AG10803 (cell line): ENCODE measurements around the gene CACNA1I.

Experiments used
- DNase-seq: peaks from one replicate; pipeline ENCODE4 v3.0.0; 2010; ENCODE audit warnings: low read depth
- H3K4me3 ChIP-seq: 2 replicates; pipeline ENCODE4 v1.5.1; 2011; ENCODE audit warnings: mild to moderate bottlenecking, low read length, control low read depth
- TF ChIP-seq, protein P1 (sequence below): conservative IDR thresholded peaks from 2 replicates; pipeline ENCODE4 v1.5.1; 2011; ENCODE audit warnings: mild to moderate bottlenecking, low read length, control low read depth, inconsistent platforms

The CACNA1I gene

GRCh38 chr22:39689421-39689820, 118.9 kb downstream of the CACNA1I start:
- no peak overlapping the region for H3K4me3 ChIP-seq
- DNase-seq = no peak
- TF ChIP-seq, protein P1, sequence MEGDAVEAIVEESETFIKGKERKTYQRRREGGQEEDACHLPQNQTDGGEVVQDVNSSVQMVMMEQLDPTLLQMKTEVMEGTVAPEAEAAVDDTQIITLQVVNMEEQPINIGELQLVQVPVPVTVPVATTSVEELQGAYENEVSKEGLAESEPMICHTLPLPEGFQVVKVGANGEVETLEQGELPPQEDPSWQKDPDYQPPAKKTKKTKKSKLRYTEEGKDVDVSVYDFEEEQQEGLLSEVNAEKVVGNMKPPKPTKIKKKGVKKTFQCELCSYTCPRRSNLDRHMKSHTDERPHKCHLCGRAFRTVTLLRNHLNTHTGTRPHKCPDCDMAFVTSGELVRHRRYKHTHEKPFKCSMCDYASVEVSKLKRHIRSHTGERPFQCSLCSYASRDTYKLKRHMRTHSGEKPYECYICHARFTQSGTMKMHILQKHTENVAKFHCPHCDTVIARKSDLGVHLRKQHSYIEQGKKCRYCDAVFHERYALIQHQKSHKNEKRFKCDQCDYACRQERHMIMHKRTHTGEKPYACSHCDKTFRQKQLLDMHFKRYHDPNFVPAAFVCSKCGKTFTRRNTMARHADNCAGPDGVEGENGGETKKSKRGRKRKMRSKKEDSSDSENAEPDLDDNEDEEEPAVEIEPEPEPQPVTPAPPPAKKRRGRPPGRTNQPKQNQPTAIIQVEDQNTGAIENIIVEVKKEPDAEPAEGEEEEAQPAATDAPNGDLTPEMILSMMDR = no peak

DNA sequence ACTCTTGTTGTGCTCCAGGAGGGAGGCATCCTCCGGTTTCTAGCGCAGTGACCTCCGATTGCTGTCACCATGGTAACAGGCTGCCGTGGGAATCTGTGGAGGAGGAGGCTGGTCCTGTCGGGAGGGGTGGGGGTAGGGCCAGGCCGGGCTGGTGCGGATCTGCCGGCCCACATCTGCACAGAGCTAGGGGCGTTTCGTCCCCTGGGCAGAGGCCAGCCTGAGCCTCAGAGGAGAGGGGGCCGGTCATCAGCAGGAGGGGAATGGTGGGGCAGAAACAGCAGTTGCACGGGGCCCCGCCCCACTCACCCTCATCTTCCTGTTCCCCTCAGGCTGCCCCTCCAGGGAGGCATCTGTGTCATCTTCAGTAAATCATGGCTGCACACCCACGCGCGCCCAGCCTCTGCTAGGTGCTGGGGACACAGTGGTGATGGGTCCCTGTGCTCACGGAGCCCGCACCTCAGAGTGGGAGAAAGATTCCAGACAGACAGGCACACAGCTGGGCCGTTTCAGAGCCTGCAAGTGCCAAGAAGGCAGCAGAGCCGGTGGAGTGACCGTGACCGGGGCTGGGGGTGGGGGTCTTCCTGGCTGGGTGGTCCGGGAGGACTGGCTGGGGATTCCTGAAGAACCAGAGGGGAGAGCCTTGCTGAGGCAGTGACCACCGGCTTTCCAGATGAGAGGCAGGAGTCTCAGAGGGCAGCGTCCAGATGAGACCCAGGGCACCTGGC, 120.5 kb downstream of the CACNA1I start:
- H3K4me3 ChIP-seq = no peak overlapping the region
- TF ChIP-seq, protein P1 = no peak
- no peak for DNase-seq

DNA sequence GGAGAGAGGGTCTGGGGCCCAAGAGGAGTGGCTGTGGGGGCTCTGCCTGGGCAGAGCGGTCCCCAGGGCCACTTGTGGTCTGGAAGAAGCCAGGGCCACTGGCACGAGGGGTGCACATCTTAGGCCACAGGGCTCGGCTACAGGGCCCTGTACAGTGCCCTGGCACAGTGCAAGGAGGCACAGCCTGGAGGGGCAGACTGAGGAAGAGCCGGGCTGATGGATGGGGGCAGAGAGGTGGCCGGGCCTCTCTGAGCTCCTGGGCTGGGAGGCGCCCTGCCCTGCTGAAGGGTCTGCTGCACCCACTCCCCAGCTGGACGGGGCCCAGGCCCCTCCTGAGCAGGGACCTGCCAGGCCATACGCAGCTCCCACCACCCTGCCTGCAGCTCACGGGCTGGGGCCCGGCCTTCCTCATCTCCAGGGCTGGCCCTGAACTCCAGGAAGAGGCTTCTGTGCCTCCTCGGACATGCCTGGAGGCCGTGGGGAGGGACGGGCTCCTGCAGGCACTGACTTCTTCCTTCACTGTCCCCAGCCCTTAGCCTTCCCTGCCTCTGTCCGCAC, 123.5 kb downstream of the CACNA1I start:
- TF ChIP-seq, protein P1 = no peak
- no peak overlapping the region for H3K4me3 ChIP-seq
- no peak for DNase-seq

DNA sequence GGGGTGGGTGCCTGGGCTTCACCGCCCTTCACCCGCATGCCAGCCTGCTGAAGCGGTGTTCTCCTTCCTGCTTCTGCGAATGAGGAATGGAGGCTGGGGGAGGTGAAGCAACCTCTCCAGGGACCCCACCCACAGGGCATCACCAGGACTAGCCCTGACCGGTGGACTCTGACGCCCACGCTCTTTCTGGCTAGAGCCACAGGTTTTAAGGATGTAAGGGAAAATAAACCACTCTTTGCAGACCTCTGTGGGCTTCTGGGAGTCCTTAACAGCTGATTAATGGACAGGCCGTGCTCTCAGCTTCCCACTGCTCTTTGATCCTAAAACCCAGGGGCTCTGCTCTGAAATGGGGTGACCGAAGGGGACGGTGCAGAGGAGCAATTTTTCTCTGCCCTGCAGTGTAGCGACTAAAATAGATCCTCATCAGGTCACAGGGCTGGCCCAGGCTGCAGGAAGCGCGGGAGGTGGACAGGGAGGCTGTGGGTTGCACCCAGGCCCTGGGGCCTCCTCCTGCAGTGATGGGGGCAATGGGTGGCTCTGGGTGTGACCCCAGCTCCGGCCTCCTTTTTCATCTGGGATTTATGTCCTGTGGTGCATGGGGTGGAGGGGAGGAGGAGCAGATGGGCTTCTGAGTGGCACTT, 127.4 kb downstream of the CACNA1I start:
- TF ChIP-seq, protein P1 = no peak
- DNase-seq = no peak
- H3K4me3 ChIP-seq = no peak overlapping the region

DNA sequence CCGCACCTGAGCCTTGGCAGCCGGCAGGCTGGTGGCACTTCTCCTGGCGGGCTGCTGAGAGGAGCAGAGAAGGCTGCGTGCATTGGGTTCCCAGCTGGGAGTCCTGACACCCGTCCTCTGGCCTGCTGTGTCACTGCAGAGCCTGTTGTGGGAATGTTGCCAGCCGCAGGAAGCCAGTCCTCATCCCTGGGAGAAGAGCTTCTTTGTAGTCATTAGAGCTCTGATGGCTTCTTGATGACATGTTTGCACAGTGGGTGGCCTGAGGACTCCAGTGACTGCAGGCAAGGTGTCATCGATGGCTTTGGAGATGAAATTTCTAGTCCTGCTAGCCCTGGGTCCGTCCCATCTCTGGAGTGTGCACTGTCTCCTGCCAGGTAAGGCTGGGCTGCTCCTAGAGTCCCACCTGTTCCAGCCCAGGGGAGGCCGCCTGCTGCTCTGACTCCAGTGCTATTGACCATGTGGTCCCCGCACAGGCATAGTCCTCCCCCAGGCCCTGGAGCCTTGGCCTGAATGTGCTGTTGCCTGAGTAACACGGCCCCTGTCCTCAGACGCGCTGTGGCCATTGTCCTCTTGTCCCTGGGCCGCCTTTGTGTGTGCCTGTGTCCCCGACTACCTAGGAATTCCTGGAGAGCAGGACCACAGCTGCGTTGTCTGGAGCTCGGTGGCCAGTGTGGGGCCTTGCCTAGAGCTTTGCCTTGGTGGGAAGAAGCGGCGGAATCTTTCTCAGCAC, 129.2 kb downstream of the CACNA1I start:
- TF ChIP-seq, protein P1 = no peak
- no peak for DNase-seq
- no peak overlapping the region for H3K4me3 ChIP-seq

DNA sequence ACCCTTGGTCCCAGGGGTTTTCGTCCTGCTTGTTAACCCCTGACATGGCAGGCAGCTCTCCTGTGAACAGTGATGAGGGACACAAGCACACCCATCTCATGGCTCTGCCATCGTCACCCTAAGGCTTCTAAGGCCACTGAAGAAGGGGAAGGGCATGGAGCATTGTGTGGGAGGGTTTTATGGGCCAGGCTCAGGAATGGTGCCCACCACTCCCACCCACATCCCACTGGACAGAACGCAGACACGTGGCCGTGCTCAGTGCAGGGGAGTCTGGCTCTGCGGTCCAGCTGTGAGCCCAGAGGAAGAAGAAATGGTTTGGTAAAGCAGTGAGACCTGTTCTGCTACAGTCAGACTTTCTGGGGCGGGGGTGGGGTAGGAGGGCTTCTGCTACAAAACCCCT, 130.0 kb downstream of the CACNA1I start:
- no peak overlapping the region for H3K4me3 ChIP-seq
- DNase-seq = no peak
- TF ChIP-seq, protein P1 = no peak
